ENCODE data around the gene HIPK3. TPM values are rescaled to one million over a fixed set of nuclear protein-coding genes. Genes with fewer than 3 reads are reported as not detected.
"Not testable (repeated sequence)": the region's sequence is repeated elsewhere in the genome, so short reads cannot be mapped to it uniquely, and the experiment has no call there.

HIPK3 gene
- total RNA-seq, 1 donor from 2014 or later = 50.7 TPM

- Mint-ChIP-seq H3K27ac (no peak overlapping the region), H3K27me3 (no peaks in the 10 kb centered on the region), H3K4me3 (no peak overlapping the region), H3K36me3 (ENCODE audit: low read depth) (no peaks in the 10 kb centered on the region), H3K4me1 (no peaks in the 10 kb centered on the region), H3K9me3 (peaks cover 3% of the 10 kb centered on the region)
- POLR2A ChIA-PET = no interaction called here
- no peak for TF ChIP-seq CTCF (IDR thresholded peaks at IDR 0.05)
- DNase-seq = no peak
- no peak for ATAC-seq (ENCODE audit: low read depth)
- CTCF ChIA-PET = no interaction called here
- intact Hi-C loops (cut with micrococcal nuclease) = no loop called here
These were observed 43.0 kb upstream of the HIPK3 start for GRCh38 chr11:33214187-33214586.

- ChIA-PET CTCF (no interaction called here), POLR2A (no interaction called here)
- Mint-ChIP-seq H3K27me3 (no peaks in the 10 kb centered on the region), H3K4me1 (no peaks in the 10 kb centered on the region), H3K9me3 (peaks cover 3% of the 10 kb centered on the region), H3K27ac (no peak overlapping the region), H3K4me3 (no peak overlapping the region), H3K36me3 (ENCODE audit: low read depth) (no peaks in the 10 kb centered on the region)
- intact Hi-C loops (cut with micrococcal nuclease) = no loop called here
- no peak for TF ChIP-seq CTCF (IDR thresholded peaks at IDR 0.05)
- ATAC-seq (ENCODE audit: low read depth) (no peak), DNase-seq (no peak)
These were observed 42.4 kb upstream of the HIPK3 start for GRCh38 chr11:33214767-33215166.

- ATAC-seq (ENCODE audit: low read depth); H3K9me3 Mint-ChIP-seq; H3K4me1 Mint-ChIP-seq; H3K27ac Mint-ChIP-seq; H3K4me3 Mint-ChIP-seq; H3K36me3 Mint-ChIP-seq (ENCODE audit: low read depth); intact Hi-C loops (cut with micrococcal nuclease); H3K27me3 Mint-ChIP-seq; CTCF ChIA-PET; POLR2A ChIA-PET; DNase-seq: not testable (repeated sequence)
These were observed 40.5 kb upstream of the HIPK3 start for GRCh38 chr11:33216676-33217075.

- CTCF ChIA-PET = no interaction called here
- no peak for TF ChIP-seq CTCF (IDR thresholded peaks at IDR 0.05)
- no peaks in the 10 kb centered on the region for H3K36me3 Mint-ChIP-seq (ENCODE audit: low read depth)
- H3K27me3 Mint-ChIP-seq = no peaks in the 10 kb centered on the region
- H3K27ac Mint-ChIP-seq = no peak overlapping the region
- intact Hi-C loops (cut with micrococcal nuclease) = no loop called here
- no peak for ATAC-seq (ENCODE audit: low read depth)
- DNase-seq = no peak
- peaks cover 3% of the 10 kb centered on the region for H3K4me1 Mint-ChIP-seq
- no peak overlapping the region for H3K4me3 Mint-ChIP-seq
- POLR2A ChIA-PET = no interaction called here
- no peaks in the 10 kb centered on the region for H3K9me3 Mint-ChIP-seq
These were observed 35.0 kb upstream of the HIPK3 start for GRCh38 chr11:33222052-33222750.

- no peak for DNase-seq
- Mint-ChIP-seq H3K9me3 (no peaks in the 10 kb centered on the region), H3K4me1 (peaks cover 3% of the 10 kb centered on the region), H3K4me3 (no peak overlapping the region), H3K36me3 (ENCODE audit: low read depth) (no peaks in the 10 kb centered on the region), H3K27me3 (no peaks in the 10 kb centered on the region), H3K27ac (no peak overlapping the region)
- ATAC-seq (ENCODE audit: low read depth) = no peak
- intact Hi-C loops (cut with micrococcal nuclease) = no loop called here
- ChIA-PET CTCF (no interaction called here), POLR2A (no interaction called here)
- TF ChIP-seq CTCF (IDR thresholded peaks at IDR 0.05) = no peak
These were observed 31.8 kb upstream of the HIPK3 start for GRCh38 chr11:33225371-33225770.
